ENCODE data around the gene PRRX2.

The PRRX2 gene

DNA sequence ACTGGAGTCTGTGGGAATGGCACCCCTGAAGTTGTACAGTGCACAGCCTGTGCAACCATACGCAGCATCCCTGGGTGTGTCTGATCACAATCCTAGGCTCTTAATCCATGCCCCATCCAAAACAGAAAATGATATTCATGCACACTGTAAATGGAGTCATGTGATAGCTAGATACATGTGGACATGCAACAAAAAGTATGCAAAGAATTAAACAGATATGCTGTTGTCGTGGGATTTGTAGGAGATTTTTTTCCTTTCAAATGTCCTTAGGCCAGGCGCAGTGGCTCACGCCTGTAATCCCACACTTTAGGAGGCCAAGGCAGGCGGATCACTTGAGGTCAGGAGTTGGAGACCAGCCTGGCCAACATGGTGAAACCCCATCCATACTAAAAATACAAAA is 36.1 kb downstream of the PRRX2 start:
- no peaks in the 10 kb centered on the region; the same call in 1 of the 2 replicates for H3K4me1 ChIP-seq (ENCODE audit: control insufficient read depth, insufficient read depth, low read length)
- ChIA-PET CTCF (interaction anchor here (0.6 to 4.3 kb wide), 5 partner anchors 16 to 559 kb away, joined by 3 to 20 read pairs (median 3); no protein-coding TSS in a partner anchor), POLR2A (no interaction called here)
- no peaks in the 10 kb centered on the region for H3K9me3 ChIP-seq (ENCODE audit: control insufficient read depth, insufficient read depth, low read depth, low read length)
- no peaks in the 10 kb centered on the region for H3K36me3 ChIP-seq (ENCODE audit: control insufficient read depth in 2 of 2, insufficient read depth in 1 of 2, low read length in 2 of 2)
- H3K4me3 ChIP-seq (ENCODE audit: low read depth, low read length), result no peak overlapping the region
- no peak overlapping the region for H3K27ac ChIP-seq (ENCODE audit: extremely low read depth, low read depth, low read length)
- TF ChIP-seq REST (tag by site-specific recombination; IDR thresholded peaks at IDR 0.05) (no peak), PBX3 (CRISPR knock-in tag; IDR thresholded peaks at IDR 0.05) (no peak), SP3 (tag by site-specific recombination; IDR thresholded peaks at IDR 0.05) (no peak), GLIS1 (tag by site-specific recombination; IDR thresholded peaks at IDR 0.05) (no peak)

- H3K9me3 ChIP-seq (ENCODE audit: control insufficient read depth, insufficient read depth, low read depth, low read length), result no peaks in the 10 kb centered on the region
- H3K36me3 ChIP-seq (ENCODE audit: control insufficient read depth in 2 of 2, insufficient read depth in 1 of 2, low read length in 2 of 2), result no peaks in the 10 kb centered on the region
- TF ChIP-seq KLF1 (tag by site-specific recombination; IDR thresholded peaks at IDR 0.05) (peak; percentile 93), KLF7 (tag by site-specific recombination; IDR thresholded peaks at IDR 0.05; ENCODE audit: borderline replicate concordance) (no peak), KLF10 (tag by site-specific recombination; IDR thresholded peaks at IDR 0.05) (peak; percentile 34; the same call in 1 of the 2 replicates), ZNF416 (tag by site-specific recombination; IDR thresholded peaks at IDR 0.05) (no peak), ZIC2 (tag by site-specific recombination; IDR thresholded peaks at IDR 0.05) (peak; percentile 53), ZFP69B (tag by site-specific recombination; IDR thresholded peaks at IDR 0.05) (0 out of 2 replicates have a peak, but pooled peaks have one; percentile 35), ZSCAN23 (tag by site-specific recombination; IDR thresholded peaks at IDR 0.05) (no peak), WT1 (tag by site-specific recombination; IDR thresholded peaks at IDR 0.05) (peak; percentile 86)
- no peak overlapping the region for H3K4me3 ChIP-seq (ENCODE audit: low read depth, low read length)
- ChIA-PET CTCF (interaction anchor here (0.5 to 1.5 kb wide), 4 partner anchors 12 to 34 kb away, joined by 3 to 6 read pairs (median 4); no protein-coding TSS in a partner anchor), POLR2A (interaction anchor here (1.1 kb wide), 1 partner anchor 10 kb away, joined by 4 read pairs; no protein-coding TSS in a partner anchor)
- no peak overlapping the region for H3K27ac ChIP-seq (ENCODE audit: extremely low read depth, low read depth, low read length)
- no peaks in the 10 kb centered on the region; the same call in 1 of the 2 replicates for H3K4me1 ChIP-seq (ENCODE audit: control insufficient read depth, insufficient read depth, low read length)
Observed at GRCh38 chr9:129702589-129703520, 37.4 kb downstream of the PRRX2 start.

GRCh38 chr9:129703667-129704355 is 38.4 kb downstream of the PRRX2 start:
- no peak overlapping the region for H3K4me3 ChIP-seq (ENCODE audit: low read depth, low read length)
- no peak overlapping the region for H3K27ac ChIP-seq (ENCODE audit: extremely low read depth, low read depth, low read length)
- H3K9me3 ChIP-seq (ENCODE audit: control insufficient read depth, insufficient read depth, low read depth, low read length), result no peaks in the 10 kb centered on the region
- POLR2A ChIA-PET, result no interaction called here
- CTCF ChIA-PET, result interaction anchor here (0.5 to 1.0 kb wide), 4 partner anchors 12 to 74 kb away, joined by 3 to 5 read pairs (median 3); no protein-coding TSS in a partner anchor
- H3K36me3 ChIP-seq (ENCODE audit: control insufficient read depth in 2 of 2, insufficient read depth in 1 of 2, low read length in 2 of 2), result no peaks in the 10 kb centered on the region
- H3K4me1 ChIP-seq (ENCODE audit: control insufficient read depth, insufficient read depth, low read length), result no peaks in the 10 kb centered on the region
- no peak for TF ChIP-seq ZNF529 (tag by site-specific recombination; IDR thresholded peaks at IDR 0.05; ENCODE audit: insufficient replicate concordance)
- no peak for TF ChIP-seq PRDM10 (tag by site-specific recombination; IDR thresholded peaks at IDR 0.05)
- no peak for TF ChIP-seq ZNF558 (tag by site-specific recombination; IDR thresholded peaks at IDR 0.05)
- TF ChIP-seq GFI1B (tag by site-specific recombination; IDR thresholded peaks at IDR 0.05), result no peak
- TF ChIP-seq MYNN (tag by site-specific recombination; IDR thresholded peaks at IDR 0.05; ENCODE audit: borderline replicate concordance), result no peak
- TF ChIP-seq ZFHX2 (tag by site-specific recombination; conservative IDR thresholded peaks at IDR 0.05), result no peak
- TF ChIP-seq ZNF792 (tag by site-specific recombination; IDR thresholded peaks at IDR 0.05), result no peak
- no peak for TF ChIP-seq HOXA7 (CRISPR knock-in tag; IDR thresholded peaks at IDR 0.05; ENCODE audit: borderline replicate concordance)

Data from HEK293 (cell line).